A549 (cell line): ENCODE results near the gene CLDN1. TPM values are rescaled to one million over a fixed set of nuclear protein-coding genes. Genes with fewer than 3 reads are reported as not detected.

Source experiments
- ATAC-seq, 2 experiments: fragments of 200-7000 bp in 1 of 2; fragments of >200 bp in 1 of 2; cut with Nextera tagmentation in 1 of 2; cut with Tn5 transposase in 1 of 2; 3 replicates each; pipeline versions ENCODE4 v1.8.0 to v1.9.1; 2018 to 2020; ENCODE audit warnings: mild to moderate bottlenecking in 1 of 2, moderate library complexity in 1 of 2
- CTCF ChIA-PET: fragments of 300-600 bp; sonication (Branson Sonifier 250); formaldehyde crosslinking; extraction: SDS; loops from one replicate; lab custom pipeline; 2021; ENCODE audit warnings: antibody characterized with exemption, inconsistent platforms; lab: Yijun Ruan, JAX
- POLR2A ChIA-PET: fragments of 350-600 bp; formaldehyde crosslinking; extraction: SDS; loops from one replicate; lab custom pipeline; 2021; ENCODE audit warnings: antibody characterized with exemption, inconsistent platforms; lab: Yijun Ruan, JAX
- DNase-seq, 2 experiments: peaks; one replicate each; pipeline versions ENCODE4 v3.0.0 to v3.0.0-alpha.2; 2011 to 2016; ENCODE audit warnings: low read depth in 1 of 2, low spot score in 1 of 2
- FAIRE-seq: peaks from 2 replicates; lab custom pipeline; 2011; peaks lifted over from hg19 to GRCh38; lab: Jason Lieb, UNC
- H3K27ac ChIP-seq, 2 experiments: fragments of >200 bp; sonication (Bioruptor Twin); formaldehyde crosslinking; 3 replicates each; pipeline ENCODE4 v1.5.1; 2016 to 2017
- H3K4me1 ChIP-seq: fragments of >200 bp; sonication (Bioruptor Twin); formaldehyde crosslinking; 3 replicates; pipeline ENCODE4 v1.6.1; 2016
- H3K4me2 ChIP-seq: fragments of >200 bp; sonication (Bioruptor Twin); formaldehyde crosslinking; 3 replicates; pipeline ENCODE4 v1.6.1; 2016
- H3K4me3 ChIP-seq: fragments of >200 bp; sonication (Bioruptor Twin); formaldehyde crosslinking; 3 replicates; pipeline ENCODE4 v1.5.1; 2016
- H3K9me3 ChIP-seq: fragments of >200 bp; sonication (Bioruptor Twin); formaldehyde crosslinking; 3 replicates; pipeline ENCODE4 v1.6.1; 2016
- BHLHE40 ChIP-seq: IDR thresholded peaks from 2 replicates; pipeline ENCODE4 v1.6.1; 2012; ENCODE audit warnings: low read depth, low read length, inconsistent platforms
- CBX2 ChIP-seq: fragments of 200-600 bp; sonication (generic); IDR thresholded peaks from 2 replicates; pipeline ENCODE4 v1.6.1; 2016; ENCODE audit warnings: low read depth, mild to moderate bottlenecking, borderline replicate concordance
- CBX8 ChIP-seq: fragments of 200-600 bp; sonication (generic); IDR thresholded peaks from 2 replicates; pipeline ENCODE4 v1.6.1; 2016
- EP300 ChIP-seq, 2 experiments: fragments of >200 bp; sonication (Bioruptor Twin); formaldehyde crosslinking; IDR thresholded peaks; 2 replicates in 1 of 2; 3 replicates in 1 of 2; pipeline ENCODE4 v1.6.1; 2016 to 2017
- ESRRA ChIP-seq: fragments of 150-350 bp; IDR thresholded peaks from 2 replicates; pipeline ENCODE4 v1.6.1; 2014; ENCODE audit warnings: mild to moderate bottlenecking, low read length, borderline replicate concordance
- FOXS1 ChIP-seq: fragments of 250-450 bp; sonication (Bioruptor Pico); IDR thresholded peaks from 2 replicates; pipeline ENCODE4 v1.5.0; 2020; ENCODE audit warnings: mild to moderate bottlenecking, moderate library complexity
- GATA3 ChIP-seq: IDR thresholded peaks from 2 replicates; pipeline ENCODE4 v1.6.1; 2012; ENCODE audit warnings: borderline replicate concordance
- HOXB13 ChIP-seq: fragments of 250-450 bp; sonication (Bioruptor Pico); IDR thresholded peaks from 2 replicates; pipeline ENCODE4 v1.5.0; 2020; ENCODE audit warnings: low read depth, mild to moderate bottlenecking, moderate library complexity
- JUNB ChIP-seq: fragments of >200 bp; sonication (Bioruptor Twin); formaldehyde crosslinking; IDR thresholded peaks from 2 replicates; pipeline ENCODE4 v1.6.1; 2016
- MYC ChIP-seq: IDR thresholded peaks from 2 replicates; pipeline ENCODE4 v1.6.1; 2012; ENCODE audit warnings: mild to moderate bottlenecking, inconsistent platforms, low read length, improper control_type of control experiment, borderline replicate concordance
- PHF8 ChIP-seq: fragments of 200-600 bp; sonication (generic); IDR thresholded peaks from 2 replicates; pipeline ENCODE4 v1.6.1; 2016; ENCODE audit warnings: low read depth, mild to moderate bottlenecking, antibody characterized with exemption, moderate library complexity, borderline replicate concordance
- POLR2A ChIP-seq: IDR thresholded peaks from 2 replicates; pipeline ENCODE4 v1.6.1; 2012; ENCODE audit warnings: mild to moderate bottlenecking, low read length
- RNF2 ChIP-seq: fragments of 200-600 bp; sonication (generic); IDR thresholded peaks from 2 replicates; pipeline ENCODE4 v1.6.1; 2016; ENCODE audit warnings: low read depth, mild to moderate bottlenecking, antibody characterized with exemption, moderate library complexity, borderline replicate concordance
- SMC3 ChIP-seq: fragments of >200 bp; sonication (Bioruptor Twin); formaldehyde crosslinking; IDR thresholded peaks from 3 replicates; pipeline ENCODE4 v1.6.1; 2018; ENCODE audit warnings: inconsistent platforms
- SREBF2 ChIP-seq: fragments of 450-650 bp; IDR thresholded peaks from 2 replicates; pipeline ENCODE4 v1.6.1; 2014; ENCODE audit warnings: mild to moderate bottlenecking, moderate library complexity
- TFCP2L1 ChIP-seq: fragments of 250-450 bp; sonication (Bioruptor Pico); IDR thresholded peaks from 2 replicates; pipeline ENCODE4 v1.5.0; 2021; ENCODE audit warnings: mild to moderate bottlenecking
- ZC3H11A ChIP-seq: fragments of 450-650 bp; IDR thresholded peaks from 2 replicates; pipeline ENCODE4 v1.6.1; 2014; ENCODE audit warnings: antibody characterized with exemption, mild to moderate bottlenecking
- ZSCAN20 ChIP-seq: fragments of 250-450 bp; sonication (Bioruptor Pico); IDR thresholded peaks from 2 replicates; pipeline ENCODE4 v1.8.0; 2022; ENCODE audit warnings: mild to moderate bottlenecking, moderate library complexity
- WGBS: methylation state at CpG from one replicate; pipeline ENCODE4 v1.1.6; 2017; ENCODE audit errors: missing lambda C conversion rate; 5-methylcytosine and 5-hydroxymethylcytosine counted together
- polyA plus RNA-seq, 4 experiments: library from polyadenylated mRNA; depleted of rRNA in 3 of 4; stranded (reverse); fragments of >200 nt; fragmentation: RNase III in 1 of 4; extraction: RNeasy Plus Mini Kit Qiagen cat#74134 plus additional on column Dnase treatment in 1 of 4; gene quantifications; 2 replicates in 3 of 4; 3 replicates in 1 of 4; pipeline ENCODE4 v1.2.3, GENCODE V29; 2011 to 2017
- TF ChIP-seq, protein P1 (sequence below): IDR thresholded peaks from 2 replicates; pipeline ENCODE4 v1.6.1; 2012; ENCODE audit warnings: low read depth, borderline replicate concordance
- TF ChIP-seq, protein P2 (sequence below): fragments of 200-600 bp; sonication (generic); IDR thresholded peaks from 2 replicates; pipeline ENCODE4 v1.6.1; 2016; ENCODE audit warnings: antibody characterized with exemption, mild to moderate bottlenecking, moderate library complexity
- TF ChIP-seq, protein P3 (sequence below): fragments of >200 bp; sonication (Bioruptor Twin); formaldehyde crosslinking; IDR thresholded peaks from 3 replicates; pipeline ENCODE4 v1.5.1; 2016
- TF ChIP-seq, protein P4 (sequence below): IDR thresholded peaks from 2 replicates; pipeline ENCODE4 v1.6.1; 2012

Gene CLDN1
- polyA plus RNA-seq, 2 of the 4 experiments (the other 2 are of a cell fraction) = 33.7 to 142 TPM

DNA sequence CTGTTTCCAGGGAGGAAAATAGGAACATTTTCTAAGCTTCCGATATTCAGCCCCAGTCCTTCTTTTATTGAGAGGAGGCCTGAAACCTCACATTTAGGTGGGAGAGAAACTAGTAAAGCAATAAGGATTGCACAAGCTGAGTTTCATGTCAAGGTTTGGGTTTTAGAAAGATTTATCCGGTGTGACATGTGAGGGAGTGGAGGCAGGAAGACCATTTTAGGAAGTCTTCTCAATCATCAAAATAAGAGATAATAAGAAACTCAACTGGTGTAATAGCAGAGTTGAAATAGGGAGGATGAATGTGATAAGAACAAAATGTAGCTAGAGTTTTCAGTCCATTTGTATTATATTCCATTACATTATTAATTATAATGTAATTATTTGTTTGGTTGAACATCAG is 38.0 kb upstream of the CLDN1 start:
- H3K4me1 ChIP-seq = no peaks in the 10 kb centered on the region; the same call in 2 of the 3 replicates
- FAIRE-seq (no peak), DNase-seq (no peak), ATAC-seq (no peak)
- H3K27ac ChIP-seq = no peak overlapping the region
- H3K4me3 ChIP-seq = no peak overlapping the region
- TF ChIP-seq, protein P1, sequence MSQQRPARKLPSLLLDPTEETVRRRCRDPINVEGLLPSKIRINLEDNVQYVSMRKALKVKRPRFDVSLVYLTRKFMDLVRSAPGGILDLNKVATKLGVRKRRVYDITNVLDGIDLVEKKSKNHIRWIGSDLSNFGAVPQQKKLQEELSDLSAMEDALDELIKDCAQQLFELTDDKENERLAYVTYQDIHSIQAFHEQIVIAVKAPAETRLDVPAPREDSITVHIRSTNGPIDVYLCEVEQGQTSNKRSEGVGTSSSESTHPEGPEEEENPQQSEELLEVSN = no peak
- TF ChIP-seq CBX2 (no peak), POLR2A (no peak), RNF2 (no peak), ESRRA (no peak)
- TF ChIP-seq, protein P2, sequence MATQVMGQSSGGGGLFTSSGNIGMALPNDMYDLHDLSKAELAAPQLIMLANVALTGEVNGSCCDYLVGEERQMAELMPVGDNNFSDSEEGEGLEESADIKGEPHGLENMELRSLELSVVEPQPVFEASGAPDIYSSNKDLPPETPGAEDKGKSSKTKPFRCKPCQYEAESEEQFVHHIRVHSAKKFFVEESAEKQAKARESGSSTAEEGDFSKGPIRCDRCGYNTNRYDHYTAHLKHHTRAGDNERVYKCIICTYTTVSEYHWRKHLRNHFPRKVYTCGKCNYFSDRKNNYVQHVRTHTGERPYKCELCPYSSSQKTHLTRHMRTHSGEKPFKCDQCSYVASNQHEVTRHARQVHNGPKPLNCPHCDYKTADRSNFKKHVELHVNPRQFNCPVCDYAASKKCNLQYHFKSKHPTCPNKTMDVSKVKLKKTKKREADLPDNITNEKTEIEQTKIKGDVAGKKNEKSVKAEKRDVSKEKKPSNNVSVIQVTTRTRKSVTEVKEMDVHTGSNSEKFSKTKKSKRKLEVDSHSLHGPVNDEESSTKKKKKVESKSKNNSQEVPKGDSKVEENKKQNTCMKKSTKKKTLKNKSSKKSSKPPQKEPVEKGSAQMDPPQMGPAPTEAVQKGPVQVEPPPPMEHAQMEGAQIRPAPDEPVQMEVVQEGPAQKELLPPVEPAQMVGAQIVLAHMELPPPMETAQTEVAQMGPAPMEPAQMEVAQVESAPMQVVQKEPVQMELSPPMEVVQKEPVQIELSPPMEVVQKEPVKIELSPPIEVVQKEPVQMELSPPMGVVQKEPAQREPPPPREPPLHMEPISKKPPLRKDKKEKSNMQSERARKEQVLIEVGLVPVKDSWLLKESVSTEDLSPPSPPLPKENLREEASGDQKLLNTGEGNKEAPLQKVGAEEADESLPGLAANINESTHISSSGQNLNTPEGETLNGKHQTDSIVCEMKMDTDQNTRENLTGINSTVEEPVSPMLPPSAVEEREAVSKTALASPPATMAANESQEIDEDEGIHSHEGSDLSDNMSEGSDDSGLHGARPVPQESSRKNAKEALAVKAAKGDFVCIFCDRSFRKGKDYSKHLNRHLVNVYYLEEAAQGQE = no peak
- no peak overlapping the region for H3K4me2 ChIP-seq
- CTCF ChIA-PET = interaction anchor here (0.6 to 0.7 kb wide), 2 partner anchors 239 to 399 kb away, joined by 3 to 4 read pairs; no protein-coding TSS in a partner anchor
- 93% methylated on average over 2 of the region's 2 CpGs for WGBS
- no peaks in the 10 kb centered on the region for H3K9me3 ChIP-seq
- POLR2A ChIA-PET = no interaction called here

DNA sequence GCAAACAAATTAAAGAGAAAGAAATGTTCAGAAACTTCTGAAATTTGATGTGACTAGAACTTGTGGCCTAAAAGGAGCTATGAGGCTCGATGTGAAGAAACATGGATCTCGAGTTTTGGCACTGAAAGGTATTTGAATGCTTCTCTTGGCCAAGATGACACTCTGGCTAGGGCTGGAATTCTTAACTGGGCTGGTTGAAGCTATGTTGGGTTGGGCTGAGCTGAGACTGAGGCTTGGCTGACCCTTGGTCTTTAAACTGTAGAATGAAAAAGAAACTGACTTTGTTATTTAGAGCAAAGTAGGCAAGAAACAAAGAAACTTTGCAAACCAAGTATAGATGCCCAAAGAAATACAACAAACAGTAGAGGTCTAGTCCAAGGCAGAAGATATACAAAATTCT is 37.6 kb upstream of the CLDN1 start:
- CTCF ChIA-PET = no interaction called here
- 49% methylated on average over 2 of the region's 2 CpGs for WGBS

DNA sequence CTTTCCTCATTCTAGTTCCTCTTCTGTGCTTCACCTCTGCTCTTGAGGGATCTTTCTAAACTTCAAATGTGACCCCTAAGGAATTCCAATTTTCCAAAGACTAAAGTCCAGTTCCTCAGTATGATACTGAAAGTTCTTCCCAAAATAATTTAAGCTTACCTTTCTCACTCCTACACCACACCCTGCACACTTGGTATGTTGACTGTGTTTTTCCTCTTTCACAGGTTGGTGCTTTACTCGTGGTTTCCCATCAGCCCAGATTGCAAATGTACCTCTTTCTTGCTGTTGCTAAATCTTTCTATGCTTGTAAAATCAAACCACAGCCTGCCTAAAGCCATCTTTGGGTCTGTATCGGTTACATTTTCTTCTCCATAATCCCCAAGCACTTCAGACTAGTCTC is 35.2 kb upstream of the CLDN1 start:
- 89% methylated on average over 2 of the region's 2 CpGs for WGBS
- H3K4me3 ChIP-seq = no peak overlapping the region
- 0 out of 6 replicates have a peak overlapping the region, but pooled peaks of 1 of the 2 experiments have one; percentile 3 for H3K27ac ChIP-seq
- ChIA-PET CTCF (interaction anchor here (0.6 to 1.4 kb wide), 4 partner anchors 26 to 160 kb away, joined by 3 to 4 read pairs (median 3); partner anchors contain the start of gene CLDN1), POLR2A (no interaction called here)
- DNase-seq = no peak
- no peak overlapping the region for H3K4me2 ChIP-seq
- FAIRE-seq = no peak
- H3K9me3 ChIP-seq = no peaks in the 10 kb centered on the region
- no peak for ATAC-seq
- no peaks in the 10 kb centered on the region; the same call in 2 of the 3 replicates for H3K4me1 ChIP-seq
- TF ChIP-seq SMC3 (no peak), ZSCAN20 (CRISPR knock-in tag) (no peak), MYC (no peak), GATA3 (no peak), ZC3H11A (no peak), HOXB13 (no peak), BHLHE40 (no peak), SREBF2 (no peak), TFCP2L1 (CRISPR knock-in tag) (no peak), JUNB (no peak), PHF8 (no peak), FOXS1 (CRISPR knock-in tag) (no peak), EP300 (IDR thresholded peaks at IDR 0.05) (no peak)
- TF ChIP-seq, protein P2 = no peak
- TF ChIP-seq, protein P1 = no peak
- TF ChIP-seq, protein P3, sequence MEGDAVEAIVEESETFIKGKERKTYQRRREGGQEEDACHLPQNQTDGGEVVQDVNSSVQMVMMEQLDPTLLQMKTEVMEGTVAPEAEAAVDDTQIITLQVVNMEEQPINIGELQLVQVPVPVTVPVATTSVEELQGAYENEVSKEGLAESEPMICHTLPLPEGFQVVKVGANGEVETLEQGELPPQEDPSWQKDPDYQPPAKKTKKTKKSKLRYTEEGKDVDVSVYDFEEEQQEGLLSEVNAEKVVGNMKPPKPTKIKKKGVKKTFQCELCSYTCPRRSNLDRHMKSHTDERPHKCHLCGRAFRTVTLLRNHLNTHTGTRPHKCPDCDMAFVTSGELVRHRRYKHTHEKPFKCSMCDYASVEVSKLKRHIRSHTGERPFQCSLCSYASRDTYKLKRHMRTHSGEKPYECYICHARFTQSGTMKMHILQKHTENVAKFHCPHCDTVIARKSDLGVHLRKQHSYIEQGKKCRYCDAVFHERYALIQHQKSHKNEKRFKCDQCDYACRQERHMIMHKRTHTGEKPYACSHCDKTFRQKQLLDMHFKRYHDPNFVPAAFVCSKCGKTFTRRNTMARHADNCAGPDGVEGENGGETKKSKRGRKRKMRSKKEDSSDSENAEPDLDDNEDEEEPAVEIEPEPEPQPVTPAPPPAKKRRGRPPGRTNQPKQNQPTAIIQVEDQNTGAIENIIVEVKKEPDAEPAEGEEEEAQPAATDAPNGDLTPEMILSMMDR = no peak
- TF ChIP-seq, protein P4, sequence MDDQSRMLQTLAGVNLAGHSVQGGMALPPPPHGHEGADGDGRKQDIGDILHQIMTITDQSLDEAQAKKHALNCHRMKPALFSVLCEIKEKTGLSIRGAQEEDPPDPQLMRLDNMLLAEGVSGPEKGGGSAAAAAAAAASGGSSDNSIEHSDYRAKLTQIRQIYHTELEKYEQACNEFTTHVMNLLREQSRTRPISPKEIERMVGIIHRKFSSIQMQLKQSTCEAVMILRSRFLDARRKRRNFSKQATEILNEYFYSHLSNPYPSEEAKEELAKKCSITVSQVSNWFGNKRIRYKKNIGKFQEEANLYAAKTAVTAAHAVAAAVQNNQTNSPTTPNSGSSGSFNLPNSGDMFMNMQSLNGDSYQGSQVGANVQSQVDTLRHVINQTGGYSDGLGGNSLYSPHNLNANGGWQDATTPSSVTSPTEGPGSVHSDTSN = no peak

More for the DNA sequence above, 37.6 kb upstream of the CLDN1 start:
- POLR2A ChIA-PET = no interaction called here
- DNase-seq (no peak), ATAC-seq (no peak), FAIRE-seq (no peak)
- Histone ChIP-seq H3K4me1 (no peaks in the 10 kb centered on the region; the same call in 2 of the 3 replicates), H3K9me3 (no peaks in the 10 kb centered on the region), H3K4me3 (no peak overlapping the region), H3K4me2 (no peak overlapping the region), H3K27ac (no peak overlapping the region; a peak in 1 of 6 replicates)
- no peak for TF ChIP-seq CBX8
